Measurements from ENCODE around the gene RBM44.
"Not testable (repeated sequence)": the region's sequence is repeated elsewhere in the genome, so short reads cannot be mapped to it uniquely, and the experiment has no call there.

The RBM44 gene, protein sequence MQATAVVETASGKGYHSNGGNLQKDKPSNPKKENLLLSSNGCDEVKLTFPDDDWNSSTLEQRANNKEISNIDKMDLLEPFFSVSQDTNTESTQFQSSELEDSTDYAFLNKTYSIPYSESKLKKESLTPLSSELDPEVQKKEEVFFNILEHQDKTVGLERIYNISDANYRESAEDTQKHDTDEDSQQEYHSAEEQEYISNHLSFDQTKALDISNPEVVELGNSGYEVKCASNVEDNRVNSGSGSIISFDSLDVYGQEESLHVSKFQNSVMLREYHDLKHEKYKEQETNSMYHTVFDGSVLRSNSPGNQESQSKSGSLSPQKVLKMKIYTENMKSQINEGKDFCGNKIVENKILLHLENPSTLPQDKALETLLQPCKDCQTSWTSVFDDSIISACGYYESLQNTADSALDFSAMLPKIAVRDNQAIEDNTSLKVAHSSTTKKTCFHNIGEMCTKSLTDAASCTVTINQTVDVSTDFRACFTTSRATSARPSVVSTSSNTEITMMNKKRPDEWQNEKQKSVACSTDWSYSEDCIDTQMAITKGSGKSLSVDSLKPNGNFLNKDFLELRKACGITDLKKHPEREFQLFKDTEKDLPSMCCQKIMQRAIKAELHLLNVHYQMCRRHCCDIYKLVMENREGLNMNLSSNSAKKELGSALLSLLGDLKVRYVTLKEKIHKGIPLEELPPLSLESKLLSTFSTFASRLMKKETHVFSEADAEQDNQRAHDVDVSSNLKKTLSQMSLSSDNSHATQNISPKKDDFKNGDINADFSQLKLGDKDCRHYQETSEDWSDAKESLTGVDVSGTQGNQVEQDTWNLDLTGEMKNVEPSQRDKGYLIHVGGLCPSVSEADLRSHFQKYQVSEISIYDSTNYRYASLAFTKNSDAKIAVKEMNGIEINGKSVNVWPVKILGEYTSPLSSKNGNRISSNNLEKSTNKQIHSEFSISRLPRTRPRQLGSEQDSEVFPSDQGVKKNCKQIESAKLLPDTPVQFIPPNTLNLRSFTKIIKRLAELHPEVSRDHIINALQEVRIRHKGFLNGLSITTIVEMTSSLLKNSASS

DNA sequence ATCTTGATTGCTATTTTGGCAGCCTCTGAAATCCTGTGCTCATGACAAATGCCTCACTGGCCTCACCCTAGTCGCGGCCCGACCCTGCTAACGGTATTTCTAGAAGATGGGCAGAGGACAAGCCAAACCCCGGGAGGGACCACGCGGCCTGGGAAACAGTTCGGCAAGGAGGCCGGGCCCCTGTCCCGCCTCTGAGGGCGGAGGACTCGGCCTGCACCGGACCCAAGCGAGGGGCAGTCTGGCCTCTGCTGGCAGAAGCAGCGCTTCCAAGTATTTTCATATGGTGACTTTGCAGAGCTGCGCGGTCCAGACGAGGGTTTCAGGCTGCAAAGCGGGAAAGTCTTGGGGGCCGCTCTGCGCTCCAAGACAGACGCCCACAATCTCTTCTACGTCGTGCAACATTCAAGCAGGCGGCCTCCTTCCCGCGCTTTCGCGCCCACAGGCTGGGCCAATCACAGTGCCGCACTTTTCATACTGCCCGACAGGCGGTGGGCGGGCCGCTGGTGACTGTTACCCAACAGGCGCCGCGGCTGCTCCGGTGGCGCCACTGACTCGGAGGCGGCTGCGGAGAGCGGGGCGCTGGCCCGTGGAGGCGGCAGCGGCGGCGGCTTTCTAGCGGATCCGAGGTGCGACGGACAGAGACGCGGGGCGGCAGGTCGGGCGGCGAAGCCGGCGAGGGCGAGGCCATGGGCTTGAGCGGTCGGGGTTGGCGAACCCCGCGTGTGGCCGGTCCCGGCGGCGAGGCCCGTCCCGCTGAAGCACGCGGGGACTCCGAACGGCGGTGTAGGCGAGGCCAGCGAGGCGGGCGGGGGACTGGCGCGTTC, at the start of gene RBM44:
Gene RBM44, plus strand, starts transcription at position 544 of the 824 bp plus-strand sequence. CDS start 14,831 bp downstream, outside the sequence.
- no peak for TF ChIP-seq POLR2A (IDR thresholded peaks at IDR 0.05; ENCODE audit: low read depth, low read length)
- FAIRE-seq (no peak), DNase-seq (ENCODE audit: insufficient read length, low spot score) (no peak)

DNA sequence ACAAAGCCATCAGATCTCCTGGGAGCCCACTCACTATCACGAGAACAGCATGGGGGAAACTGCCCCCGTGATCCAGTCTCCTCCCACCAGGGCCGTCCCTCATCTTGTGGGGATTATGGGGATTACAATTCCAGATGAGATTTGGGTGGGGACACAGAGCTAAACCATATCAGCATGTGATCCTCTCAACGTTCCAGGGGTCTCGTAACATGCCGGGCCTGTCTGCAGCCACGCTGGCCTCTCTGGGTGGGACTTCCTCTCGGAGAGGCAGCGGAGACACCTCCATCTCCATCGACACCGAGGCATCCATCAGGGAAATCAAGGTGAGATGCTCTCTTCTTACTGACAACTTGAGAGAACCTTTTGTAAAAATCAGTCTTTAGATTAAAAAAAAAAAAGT, 49.6 kb upstream of the RBM44 start:
- FAIRE-seq (no peak), DNase-seq (ENCODE audit: insufficient read length, low spot score) (no peak)
- TF ChIP-seq POLR2A (IDR thresholded peaks at IDR 0.05; ENCODE audit: low read depth, low read length) = no peak

DNA sequence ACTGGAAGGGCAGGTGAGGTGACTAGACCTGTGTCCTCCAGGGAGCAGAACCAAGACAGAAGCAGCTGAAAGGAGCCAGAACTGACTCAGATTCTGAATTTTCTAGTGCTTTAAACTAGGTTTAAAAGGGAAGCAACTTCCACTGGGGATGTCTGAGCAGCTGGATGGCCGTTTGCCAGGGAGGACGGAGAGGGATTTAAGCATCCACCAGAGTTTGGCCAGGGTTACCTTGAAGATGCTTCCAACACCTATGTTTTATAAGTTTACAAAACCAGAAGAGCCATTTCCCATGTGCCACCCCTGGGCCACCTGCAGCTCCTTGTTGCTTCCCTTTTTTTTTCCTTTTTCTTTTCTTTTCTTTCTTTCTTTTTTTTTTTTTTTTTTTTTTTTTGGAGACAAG, 48.6 kb upstream of the RBM44 start:
- FAIRE-seq (no peak), DNase-seq (ENCODE audit: insufficient read length, low spot score) (no peak)
- no peak for TF ChIP-seq POLR2A (IDR thresholded peaks at IDR 0.05; ENCODE audit: low read depth, low read length)

DNA sequence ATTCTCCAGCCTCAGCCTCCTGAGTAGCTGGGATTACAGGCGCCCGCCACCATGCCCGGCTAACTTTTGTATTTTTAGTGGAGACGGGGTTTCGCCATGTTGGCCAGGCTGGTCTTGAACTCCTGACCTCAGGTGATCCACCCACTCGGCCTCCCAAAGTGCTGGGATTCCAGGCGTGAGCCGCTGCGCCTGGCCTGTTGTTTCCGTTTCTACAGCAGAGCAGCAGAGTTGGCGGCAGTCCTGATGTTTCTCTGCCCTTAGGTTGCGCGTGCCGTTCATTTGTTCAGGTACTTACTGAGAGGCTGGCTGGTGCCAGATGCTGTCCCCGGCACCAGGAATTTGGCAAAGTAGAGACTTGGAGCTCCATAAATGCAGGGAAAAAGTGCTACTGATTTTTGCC, 48.1 kb upstream of the RBM44 start:
- FAIRE-seq; DNase-seq (ENCODE audit: insufficient read length, low spot score): not testable (repeated sequence)

DNA sequence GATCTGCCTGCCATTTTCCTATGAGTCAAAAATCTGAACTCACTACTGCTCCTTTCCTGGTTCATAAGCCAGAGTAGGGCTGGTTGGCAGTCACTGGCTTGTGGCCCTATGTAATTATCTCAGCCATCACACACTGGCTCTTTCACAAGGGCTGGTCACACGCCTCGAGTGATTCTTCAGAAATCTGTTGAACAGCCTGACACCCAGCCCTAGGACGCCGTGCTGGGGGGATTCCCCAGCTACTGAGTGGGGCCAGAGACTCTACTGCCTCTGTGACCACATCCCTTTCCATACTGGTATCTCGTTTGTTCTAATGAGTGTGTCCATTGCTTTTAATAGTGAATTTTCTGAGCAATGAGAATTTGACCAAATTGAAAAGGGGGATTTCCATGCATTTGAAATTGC, 45.8 kb upstream of the RBM44 start:
- TF ChIP-seq POLR2A (IDR thresholded peaks at IDR 0.05; ENCODE audit: low read depth, low read length) = no peak
- FAIRE-seq (no peak), DNase-seq (ENCODE audit: insufficient read length, low spot score) (no peak)

DNA sequence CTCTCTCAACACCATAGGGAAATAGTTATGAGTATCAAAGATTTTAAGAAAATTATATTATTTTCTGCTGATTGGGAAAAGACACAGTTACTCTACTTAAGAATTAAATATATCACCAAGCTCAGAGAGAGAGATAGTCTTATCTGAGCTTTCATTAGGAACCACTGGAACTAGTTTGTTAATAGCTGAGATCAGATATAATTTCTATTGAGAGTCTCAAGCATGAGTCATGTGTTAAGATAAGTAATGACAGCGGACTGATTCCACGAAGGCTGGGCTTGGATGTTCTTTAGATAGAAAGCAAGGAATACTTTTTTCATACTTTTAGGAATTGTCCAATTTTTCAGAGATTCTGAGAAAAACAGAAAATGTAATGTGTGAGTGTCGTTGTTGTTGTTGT, 44.4 kb upstream of the RBM44 start:
- no peak for TF ChIP-seq POLR2A (IDR thresholded peaks at IDR 0.05; ENCODE audit: low read depth, low read length)
- FAIRE-seq (no peak), DNase-seq (ENCODE audit: insufficient read length, low spot score) (no peak)

DNA sequence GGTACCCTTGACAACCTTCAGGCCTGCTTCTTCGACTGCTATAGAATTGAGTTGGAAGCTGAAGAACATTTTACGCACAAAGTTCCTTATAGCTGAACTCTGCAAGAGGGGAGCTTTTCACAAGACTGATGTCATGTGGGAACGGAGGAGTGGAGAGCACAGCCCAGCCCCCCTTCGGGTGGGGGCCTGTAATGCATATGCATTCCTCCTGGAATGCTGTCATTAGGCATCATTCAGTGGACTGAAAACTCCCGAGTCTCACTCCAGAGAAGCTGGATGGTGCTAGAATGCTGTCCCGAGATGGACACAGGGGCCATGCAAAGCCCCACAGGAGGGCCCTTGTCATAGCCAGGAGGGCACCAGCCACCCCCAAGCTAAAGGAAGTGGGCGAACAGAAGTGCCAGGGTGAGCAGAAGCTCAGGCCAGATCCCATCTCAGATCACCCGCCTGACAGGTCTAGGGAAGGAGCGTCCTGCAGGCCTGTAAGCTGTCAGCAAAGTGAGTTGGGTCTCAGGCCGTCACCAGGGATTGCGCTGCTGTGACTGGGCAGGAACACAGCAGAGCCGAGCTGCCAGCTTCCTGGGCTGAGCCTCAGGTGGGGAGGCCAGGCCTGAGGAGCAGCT, 43.8 kb upstream of the RBM44 start:
- FAIRE-seq (no peak), DNase-seq (ENCODE audit: insufficient read length, low spot score) (no peak)
- no peak for TF ChIP-seq POLR2A (IDR thresholded peaks at IDR 0.05; ENCODE audit: low read depth, low read length)

DNA sequence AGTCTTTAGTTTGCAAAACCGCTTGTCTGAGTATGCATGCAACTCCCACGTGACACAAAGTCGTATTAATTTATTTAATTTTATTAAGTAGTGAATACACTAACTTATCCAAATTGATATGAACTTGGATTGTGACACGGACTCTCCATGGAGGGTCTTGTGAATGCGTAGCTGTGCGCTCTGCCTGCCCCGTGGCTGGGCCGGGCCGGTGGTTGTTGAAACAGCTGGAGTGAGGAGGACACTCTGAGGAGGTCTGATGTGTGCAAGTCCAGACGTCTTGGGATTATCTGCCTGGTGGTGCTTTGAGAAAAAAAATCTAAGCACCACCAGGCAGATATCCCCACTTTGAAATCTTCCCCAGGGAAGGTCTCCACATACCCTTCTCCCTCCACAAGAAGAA, 41.0 kb upstream of the RBM44 start:
- no peak for FAIRE-seq
- no peak for TF ChIP-seq POLR2A (IDR thresholded peaks at IDR 0.05; ENCODE audit: low read depth, low read length)
- no peak for DNase-seq (ENCODE audit: insufficient read length, low spot score)

DNA sequence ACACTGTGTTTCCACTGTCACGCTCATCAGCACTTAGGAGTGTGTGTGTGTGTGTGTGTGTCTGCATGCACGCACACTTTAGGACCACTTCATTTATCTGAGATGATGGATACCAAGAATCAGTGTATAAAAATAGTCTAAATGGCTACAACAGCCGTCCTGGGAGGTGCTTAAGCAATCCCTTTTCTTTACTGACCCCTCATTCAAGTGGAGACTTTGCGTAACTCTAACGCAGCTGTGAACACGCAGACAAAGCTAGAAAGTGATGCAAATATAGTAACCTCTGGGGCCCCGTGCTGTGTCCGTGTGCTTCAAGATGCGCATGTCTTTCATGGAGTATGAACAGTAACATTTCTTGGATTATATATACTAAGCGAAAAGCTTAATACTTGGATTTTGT, 40.4 kb upstream of the RBM44 start:
- TF ChIP-seq POLR2A (IDR thresholded peaks at IDR 0.05; ENCODE audit: low read depth, low read length) = no peak
- FAIRE-seq (no peak), DNase-seq (ENCODE audit: insufficient read length, low spot score) (no peak)

DNA sequence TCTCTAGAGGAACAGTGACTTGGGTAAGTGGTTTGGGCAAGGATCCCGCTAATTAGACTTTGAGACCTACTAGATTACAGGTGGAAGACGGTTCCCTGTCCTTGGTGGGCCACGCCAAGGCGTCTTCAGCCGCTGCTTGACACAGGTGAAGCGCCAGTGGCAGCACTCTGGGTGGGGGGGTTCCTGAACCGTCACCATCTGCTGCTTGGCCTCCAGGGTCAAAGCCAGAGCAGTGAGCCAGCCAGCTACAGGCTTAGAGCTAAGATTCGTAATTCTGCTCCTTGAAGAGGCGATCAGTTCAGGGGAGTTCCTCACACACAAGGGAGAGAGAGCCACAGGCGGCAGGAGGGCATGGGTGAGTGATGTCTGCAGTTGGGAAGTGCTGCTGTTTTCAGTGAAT, 39.4 kb upstream of the RBM44 start:
- no peak for TF ChIP-seq POLR2A (IDR thresholded peaks at IDR 0.05; ENCODE audit: low read depth, low read length)
- no peak for FAIRE-seq
- no peak for DNase-seq (ENCODE audit: insufficient read length, low spot score)

DNA sequence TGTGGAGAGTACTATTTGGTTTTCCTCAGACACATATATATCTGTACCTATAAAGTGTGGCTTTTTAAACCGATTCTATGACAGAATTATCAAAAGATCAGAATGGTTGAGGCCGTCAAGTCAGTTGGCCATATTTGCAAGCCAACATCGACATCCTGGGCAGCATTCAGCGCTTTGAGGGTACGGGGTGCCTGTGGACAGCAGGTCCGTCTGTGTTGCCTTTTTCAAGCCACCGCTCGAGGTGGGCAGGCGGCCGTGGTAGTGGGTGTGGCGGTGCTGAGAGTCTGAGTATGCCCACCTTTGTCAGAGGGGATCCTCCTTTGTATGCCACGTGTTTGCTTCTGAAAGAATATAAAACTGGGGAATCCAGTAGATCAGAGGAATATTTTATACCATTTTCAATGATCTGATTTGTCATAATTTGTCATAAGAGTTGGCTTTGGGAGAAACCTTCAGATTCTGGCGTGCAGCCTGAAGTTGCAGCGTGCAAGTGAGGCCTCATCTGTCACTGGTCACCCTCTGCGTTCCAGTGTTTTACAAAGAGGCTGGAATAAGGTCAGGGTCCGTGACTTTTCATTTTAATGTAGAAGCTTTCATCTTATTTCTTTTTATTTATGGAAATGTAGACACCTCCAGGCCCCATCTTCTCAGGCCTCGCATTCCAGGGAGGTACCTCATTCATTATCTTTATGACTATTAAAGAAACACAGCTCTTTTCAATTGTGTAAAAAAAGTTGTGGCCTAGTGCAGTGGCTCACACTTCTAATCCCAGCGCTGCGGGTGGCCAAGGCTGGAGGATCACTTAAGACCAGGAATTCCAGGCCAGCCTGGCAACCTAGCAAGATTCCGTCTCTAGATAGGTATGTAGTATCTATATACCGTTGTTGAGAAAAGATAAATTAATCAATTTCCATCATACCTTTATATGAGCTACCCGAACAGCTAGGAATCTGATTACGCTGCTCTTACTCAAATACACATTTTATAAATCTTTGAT, 37.8 kb upstream of the RBM44 start:
- no peak for TF ChIP-seq POLR2A (IDR thresholded peaks at IDR 0.05; ENCODE audit: low read depth, low read length)
- no peak for FAIRE-seq

DNA sequence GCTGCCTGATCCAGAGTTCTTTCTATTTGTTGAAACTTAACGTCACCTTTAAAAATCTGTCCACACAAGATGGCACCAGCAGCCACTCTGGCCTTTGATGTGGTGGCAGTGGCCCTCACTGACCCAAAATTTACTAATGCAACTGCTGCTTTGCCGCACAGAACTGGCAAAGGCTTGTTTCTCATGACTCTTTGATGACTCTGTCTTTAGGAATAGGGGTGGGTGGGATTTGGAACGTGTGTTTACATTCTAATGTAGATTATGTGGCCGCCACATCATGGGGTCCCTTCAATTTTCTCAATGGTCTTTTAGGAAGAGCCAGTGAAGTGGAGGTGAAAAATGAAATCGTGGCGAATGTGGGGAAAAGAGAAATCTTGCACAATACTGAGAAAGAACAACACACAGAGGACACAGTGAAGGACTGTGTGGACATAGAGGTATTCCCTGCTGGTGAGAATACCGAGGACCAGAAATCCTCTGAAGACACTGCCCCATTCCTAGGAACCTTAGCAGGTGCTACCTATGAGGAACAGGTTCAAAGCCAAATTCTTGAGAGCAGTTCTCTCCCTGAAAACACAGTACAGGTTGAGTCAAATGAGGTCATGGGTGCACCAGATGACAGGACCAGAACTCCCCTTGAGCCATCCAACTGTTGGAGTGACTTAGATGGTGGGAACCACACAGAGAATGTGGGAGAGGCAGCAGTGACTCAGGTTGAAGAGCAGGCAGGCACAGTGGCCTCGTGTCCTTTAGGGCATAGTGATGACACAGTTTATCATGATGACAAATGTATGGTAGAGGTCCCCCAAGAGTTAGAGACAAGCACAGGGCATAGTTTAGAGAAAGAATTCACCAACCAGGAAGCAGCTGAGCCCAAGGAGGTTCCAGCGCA, 36.0 kb upstream of the RBM44 start:
- not testable (repeated sequence) for FAIRE-seq; DNase-seq (ENCODE audit: insufficient read length, low spot score)

More for the DNA sequence above, 37.8 kb upstream of the RBM44 start:
- no peak for DNase-seq (ENCODE audit: insufficient read length, low spot score)
